Loucy (cell line): ENCODE results near the gene GUSB.

Source experiments
- EZH2phosphoT487 ChIP-seq: fragments of 200-600 bp; IDR thresholded peaks from 2 replicates; pipeline ENCODE4 v1.6.1; 2018; ENCODE audit warnings: antibody characterized with exemption, mild to moderate bottlenecking, moderate library complexity, borderline replicate concordance
- TF ChIP-seq, protein P1 (sequence below): fragments of 200-600 bp; sonication (generic); conservative IDR thresholded peaks from 2 replicates; pipeline ENCODE4 v1.5.1; 2014; ENCODE audit warnings: mild to moderate bottlenecking, antibody characterized with exemption, low read length

DNA sequence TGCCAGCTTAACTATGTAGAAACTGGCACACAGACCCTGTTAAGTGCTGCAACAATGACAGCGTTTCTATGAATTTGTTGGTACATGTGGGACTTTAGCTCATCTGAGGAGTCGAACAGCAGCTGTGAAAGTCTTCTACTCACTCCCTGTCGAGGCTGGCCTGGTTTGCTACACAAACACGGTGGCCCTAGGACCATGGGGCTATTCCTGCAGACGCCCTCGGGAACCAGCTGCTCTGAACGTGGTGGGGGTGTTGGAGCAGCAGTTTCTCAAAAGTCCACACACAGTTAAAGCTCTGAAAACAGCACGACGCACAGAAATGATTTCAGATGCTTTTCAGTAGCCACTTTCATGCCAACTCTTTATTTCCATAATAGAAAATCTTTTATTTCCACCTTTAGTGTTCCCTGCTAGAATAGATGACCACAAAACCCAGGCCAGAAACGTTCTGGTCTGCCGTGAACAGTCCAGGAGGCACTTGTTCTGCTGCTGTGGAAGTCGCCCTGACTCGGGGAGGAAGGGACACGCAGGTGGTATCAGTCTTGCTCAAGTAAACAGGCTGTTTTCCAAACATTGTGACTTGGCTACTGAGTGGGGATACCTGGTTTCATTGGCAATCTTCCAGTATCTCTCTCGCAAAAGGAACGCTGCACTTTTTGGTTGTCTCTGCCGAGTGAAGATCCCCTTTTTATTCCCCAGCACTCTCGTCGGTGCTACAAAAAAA lies 21.5 kb downstream of the GUSB start:
- TF ChIP-seq, protein P1, sequence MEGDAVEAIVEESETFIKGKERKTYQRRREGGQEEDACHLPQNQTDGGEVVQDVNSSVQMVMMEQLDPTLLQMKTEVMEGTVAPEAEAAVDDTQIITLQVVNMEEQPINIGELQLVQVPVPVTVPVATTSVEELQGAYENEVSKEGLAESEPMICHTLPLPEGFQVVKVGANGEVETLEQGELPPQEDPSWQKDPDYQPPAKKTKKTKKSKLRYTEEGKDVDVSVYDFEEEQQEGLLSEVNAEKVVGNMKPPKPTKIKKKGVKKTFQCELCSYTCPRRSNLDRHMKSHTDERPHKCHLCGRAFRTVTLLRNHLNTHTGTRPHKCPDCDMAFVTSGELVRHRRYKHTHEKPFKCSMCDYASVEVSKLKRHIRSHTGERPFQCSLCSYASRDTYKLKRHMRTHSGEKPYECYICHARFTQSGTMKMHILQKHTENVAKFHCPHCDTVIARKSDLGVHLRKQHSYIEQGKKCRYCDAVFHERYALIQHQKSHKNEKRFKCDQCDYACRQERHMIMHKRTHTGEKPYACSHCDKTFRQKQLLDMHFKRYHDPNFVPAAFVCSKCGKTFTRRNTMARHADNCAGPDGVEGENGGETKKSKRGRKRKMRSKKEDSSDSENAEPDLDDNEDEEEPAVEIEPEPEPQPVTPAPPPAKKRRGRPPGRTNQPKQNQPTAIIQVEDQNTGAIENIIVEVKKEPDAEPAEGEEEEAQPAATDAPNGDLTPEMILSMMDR = no peak
- no peak for TF ChIP-seq EZH2phosphoT487
